WTC11 (cell line): ENCODE measurements around the gene HHAT.

Experiments
- ESRRA ChIP-seq: sonication (generic); formaldehyde crosslinking; IDR thresholded peaks from 2 replicates; pipeline ENCODE4 v1.8.1; 2022; ENCODE audit warnings: mild to moderate bottlenecking, missing genetic modification reagents, borderline replicate concordance
- FOXP1 ChIP-seq: sonication (generic); formaldehyde crosslinking; IDR thresholded peaks from 2 replicates; pipeline ENCODE4 v1.8.0; 2022; ENCODE audit warnings: missing genetic modification reagents, mild to moderate bottlenecking, moderate library complexity, borderline replicate concordance
- NR2C2 ChIP-seq: sonication (generic); formaldehyde crosslinking; IDR thresholded peaks from 2 replicates; pipeline ENCODE4 v1.8.0; 2022; ENCODE audit warnings: mild to moderate bottlenecking, missing genetic modification reagents
- ZNF232 ChIP-seq: sonication (generic); formaldehyde crosslinking; IDR thresholded peaks from 2 replicates; pipeline ENCODE4 v1.8.0; 2022; ENCODE audit warnings: mild to moderate bottlenecking, missing genetic modification reagents
- TF ChIP-seq, protein P1 (sequence below): fragments of 200-600 bp; IDR thresholded peaks from 2 replicates; pipeline ENCODE4 v1.8.0; 2022; ENCODE audit warnings: antibody characterized with exemption
- TF ChIP-seq, protein P2 (sequence below): sonication (generic); formaldehyde crosslinking; IDR thresholded peaks from 2 replicates; pipeline ENCODE4 v1.8.1; 2022; ENCODE audit warnings: low read depth, missing genetic modification reagents, borderline replicate concordance
- TF ChIP-seq, protein P3 (sequence below): sonication (generic); formaldehyde crosslinking; IDR thresholded peaks from 2 replicates; pipeline ENCODE4 v1.8.0; 2022; ENCODE audit warnings: mild to moderate bottlenecking, missing genetic modification reagents
- TF ChIP-seq, protein P4 (sequence below): sonication (generic); formaldehyde crosslinking; IDR thresholded peaks from 2 replicates; pipeline ENCODE4 v1.8.1; 2023; ENCODE audit warnings: mild to moderate bottlenecking, missing genetic modification reagents, moderate library complexity

DNA sequence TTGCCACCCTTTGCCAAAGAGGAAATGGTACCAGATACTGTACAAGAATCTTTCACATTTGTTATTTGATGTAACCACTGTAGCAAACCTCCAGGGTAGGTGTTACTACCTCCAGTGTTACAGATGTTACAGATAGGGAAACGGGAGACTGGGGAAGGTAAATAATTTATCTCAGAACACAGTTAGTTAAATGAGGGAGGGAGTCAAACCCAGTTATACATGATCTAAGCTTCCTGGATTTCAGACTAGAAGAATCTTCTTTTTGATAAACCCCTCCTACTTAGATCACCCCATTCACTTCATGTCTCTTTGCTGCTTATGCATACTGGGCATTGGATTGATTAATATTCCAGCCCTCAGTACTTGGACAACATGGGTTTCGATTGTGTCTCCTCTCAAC is 276.4 kb downstream of the HHAT start:
- TF ChIP-seq, protein P1, sequence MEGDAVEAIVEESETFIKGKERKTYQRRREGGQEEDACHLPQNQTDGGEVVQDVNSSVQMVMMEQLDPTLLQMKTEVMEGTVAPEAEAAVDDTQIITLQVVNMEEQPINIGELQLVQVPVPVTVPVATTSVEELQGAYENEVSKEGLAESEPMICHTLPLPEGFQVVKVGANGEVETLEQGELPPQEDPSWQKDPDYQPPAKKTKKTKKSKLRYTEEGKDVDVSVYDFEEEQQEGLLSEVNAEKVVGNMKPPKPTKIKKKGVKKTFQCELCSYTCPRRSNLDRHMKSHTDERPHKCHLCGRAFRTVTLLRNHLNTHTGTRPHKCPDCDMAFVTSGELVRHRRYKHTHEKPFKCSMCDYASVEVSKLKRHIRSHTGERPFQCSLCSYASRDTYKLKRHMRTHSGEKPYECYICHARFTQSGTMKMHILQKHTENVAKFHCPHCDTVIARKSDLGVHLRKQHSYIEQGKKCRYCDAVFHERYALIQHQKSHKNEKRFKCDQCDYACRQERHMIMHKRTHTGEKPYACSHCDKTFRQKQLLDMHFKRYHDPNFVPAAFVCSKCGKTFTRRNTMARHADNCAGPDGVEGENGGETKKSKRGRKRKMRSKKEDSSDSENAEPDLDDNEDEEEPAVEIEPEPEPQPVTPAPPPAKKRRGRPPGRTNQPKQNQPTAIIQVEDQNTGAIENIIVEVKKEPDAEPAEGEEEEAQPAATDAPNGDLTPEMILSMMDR, result no peak
- TF ChIP-seq, protein P2, sequence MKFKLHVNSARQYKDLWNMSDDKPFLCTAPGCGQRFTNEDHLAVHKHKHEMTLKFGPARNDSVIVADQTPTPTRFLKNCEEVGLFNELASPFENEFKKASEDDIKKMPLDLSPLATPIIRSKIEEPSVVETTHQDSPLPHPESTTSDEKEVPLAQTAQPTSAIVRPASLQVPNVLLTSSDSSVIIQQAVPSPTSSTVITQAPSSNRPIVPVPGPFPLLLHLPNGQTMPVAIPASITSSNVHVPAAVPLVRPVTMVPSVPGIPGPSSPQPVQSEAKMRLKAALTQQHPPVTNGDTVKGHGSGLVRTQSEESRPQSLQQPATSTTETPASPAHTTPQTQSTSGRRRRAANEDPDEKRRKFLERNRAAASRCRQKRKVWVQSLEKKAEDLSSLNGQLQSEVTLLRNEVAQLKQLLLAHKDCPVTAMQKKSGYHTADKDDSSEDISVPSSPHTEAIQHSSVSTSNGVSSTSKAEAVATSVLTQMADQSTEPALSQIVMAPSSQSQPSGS, result no peak
- TF ChIP-seq FOXP1 (no peak), ZNF232 (no peak), ESRRA (no peak), NR2C2 (CRISPR knock-in tag) (no peak)
- TF ChIP-seq, protein P3, sequence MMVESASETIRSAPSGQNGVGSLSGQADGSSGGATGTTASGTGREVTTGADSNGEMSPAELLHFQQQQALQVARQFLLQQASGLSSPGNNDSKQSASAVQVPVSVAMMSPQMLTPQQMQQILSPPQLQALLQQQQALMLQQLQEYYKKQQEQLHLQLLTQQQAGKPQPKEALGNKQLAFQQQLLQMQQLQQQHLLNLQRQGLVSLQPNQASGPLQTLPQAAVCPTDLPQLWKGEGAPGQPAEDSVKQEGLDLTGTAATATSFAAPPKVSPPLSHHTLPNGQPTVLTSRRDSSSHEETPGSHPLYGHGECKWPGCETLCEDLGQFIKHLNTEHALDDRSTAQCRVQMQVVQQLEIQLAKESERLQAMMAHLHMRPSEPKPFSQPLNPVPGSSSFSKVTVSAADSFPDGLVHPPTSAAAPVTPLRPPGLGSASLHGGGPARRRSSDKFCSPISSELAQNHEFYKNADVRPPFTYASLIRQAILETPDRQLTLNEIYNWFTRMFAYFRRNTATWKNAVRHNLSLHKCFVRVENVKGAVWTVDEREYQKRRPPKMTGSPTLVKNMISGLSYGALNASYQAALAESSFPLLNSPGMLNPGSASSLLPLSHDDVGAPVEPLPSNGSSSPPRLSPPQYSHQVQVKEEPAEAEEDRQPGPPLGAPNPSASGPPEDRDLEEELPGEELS (CRISPR knock-in tag), result no peak
- TF ChIP-seq, protein P4, sequence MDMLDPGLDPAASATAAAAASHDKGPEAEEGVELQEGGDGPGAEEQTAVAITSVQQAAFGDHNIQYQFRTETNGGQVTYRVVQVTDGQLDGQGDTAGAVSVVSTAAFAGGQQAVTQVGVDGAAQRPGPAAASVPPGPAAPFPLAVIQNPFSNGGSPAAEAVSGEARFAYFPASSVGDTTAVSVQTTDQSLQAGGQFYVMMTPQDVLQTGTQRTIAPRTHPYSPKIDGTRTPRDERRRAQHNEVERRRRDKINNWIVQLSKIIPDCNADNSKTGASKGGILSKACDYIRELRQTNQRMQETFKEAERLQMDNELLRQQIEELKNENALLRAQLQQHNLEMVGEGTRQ (CRISPR knock-in tag), result no peak
